Natural killer cell treated with Interleukin-12 subunit alpha and Interleukin-12 subunit beta and Interleukin-15 and Interleukin-18, amount 100 ng/mL, for 72 hours (primary cell): ENCODE results near the gene FDXR. TPM values are rescaled to one million over a fixed set of nuclear protein-coding genes. Genes with fewer than 3 reads are reported as not detected.
A peak's percentile ranks its signal among the peaks of the same experiment; 100 is the strongest.
"Not testable (repeated sequence)": the region's sequence is repeated elsewhere in the genome, so short reads cannot be mapped to it uniquely, and the experiment has no call there.

Experiments
- ATAC-seq, 2 donors: fragments of 150-1000 bp; cut with Tn5 transposase in 1 of 2; sonication (Bioruptor Pico), chemical (Tn5 transposase) in 1 of 2; 2 replicates each; pipeline ENCODE4 v1.10.0; 2021
- DNase-seq: peaks from one replicate; pipeline ENCODE4 v3.0.0; 2022; ENCODE audit warnings: low spot score
- H3K27ac Mint-ChIP-seq, 2 donors: 1 replicate in 1 of 2; 2 replicates in 1 of 2; pipeline ENCODE4 v1.8.0; 2022; ENCODE audit warnings: mixed read lengths in 2 of 2, mild to moderate bottlenecking in 1 of 2, moderate library complexity in 1 of 2
- H3K27me3 Mint-ChIP-seq, 2 donors: 1 replicate in 1 of 2; 2 replicates in 1 of 2; pipeline ENCODE4 v1.8.0; 2022; ENCODE audit warnings: mixed read lengths in 2 of 2
- H3K36me3 Mint-ChIP-seq: one replicate; pipeline ENCODE4 v1.8.0; 2022; ENCODE audit warnings: mixed read lengths
- H3K4me1 Mint-ChIP-seq, 2 donors: 1 replicate in 1 of 2; 2 replicates in 1 of 2; pipeline ENCODE4 v1.8.0; 2022; ENCODE audit warnings: low read depth in 2 of 2, mixed read lengths in 2 of 2, mild to moderate bottlenecking in 1 of 2
- H3K4me3 Mint-ChIP-seq: one replicate; pipeline ENCODE4 v1.8.0; 2022; ENCODE audit warnings: mixed read lengths
- H3K9me3 Mint-ChIP-seq: 2 replicates; pipeline ENCODE4 v1.8.0; 2022; ENCODE audit warnings: mixed read lengths
- total RNA-seq, 2 donors: library from RNA; stranded (reverse); gene quantifications; one replicate each; pipeline ENCODE4 v1.2.3, GENCODE V29; 2022

Gene FDXR
- total RNA-seq: 10 to 100 TPM in 1 of 2 donors, 1 to 10 TPM in 1; 9.8 to 16.7 TPM

- Mint-ChIP-seq H3K4me1 (peaks cover 25 to 27% of the 10 kb centered on the region in 2 donors), H3K27me3 (no peaks in the 10 kb centered on the region), H3K4me3 (peak within 1 kb of the TSS; percentile 99), H3K9me3 (no peaks in the 10 kb centered on the region), H3K27ac (peak within 1 kb of the TSS; percentile 86 to 97), H3K36me3 (no peaks in the 10 kb centered on the region)
- ATAC-seq (peak; percentile 1 to 10), DNase-seq (no peak)
Observed at GRCh38 chr17:74872313-74873036, at the start of gene FDXR. FDXR (minus strand) TSS chr17:74872994; CDS start chr17:74872944, 50 bp downstream.

DNA sequence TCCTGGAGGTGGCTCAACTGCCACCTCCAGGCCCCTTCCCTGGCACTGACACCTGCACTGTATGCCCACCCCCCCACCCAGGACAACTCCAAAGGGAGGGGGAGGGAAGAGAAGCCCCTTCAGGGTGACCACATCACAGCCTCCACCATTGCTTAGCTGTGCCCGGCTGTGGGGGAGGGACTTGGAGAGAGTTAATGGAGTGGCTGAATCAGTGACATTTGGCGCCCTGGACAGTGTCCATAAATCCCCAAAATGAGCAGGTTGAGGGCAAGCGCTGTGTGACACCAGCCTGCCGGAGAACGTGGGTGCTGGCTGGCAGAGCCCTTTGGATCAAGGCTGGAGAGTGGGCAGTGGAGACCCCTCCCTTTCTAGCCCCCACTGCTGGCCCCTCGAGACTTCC lies 49.4 kb upstream of the FDXR start:
- H3K27ac Mint-ChIP-seq: no peak overlapping the region
- H3K4me1 Mint-ChIP-seq: peaks cover 0 to 5% of the 10 kb centered on the region in 2 donors
- no peak overlapping the region for H3K4me3 Mint-ChIP-seq

GRCh38 chr17:74921769-74922168 lies 49.0 kb upstream of the FDXR start:
- H3K27ac Mint-ChIP-seq: no peak overlapping the region
- H3K27me3 Mint-ChIP-seq: peaks cover 16 to 31% of the 10 kb centered on the region in 2 donors
- no peaks in the 10 kb centered on the region for H3K9me3 Mint-ChIP-seq
- H3K36me3 Mint-ChIP-seq: no peaks in the 10 kb centered on the region
- ATAC-seq (no peak), DNase-seq (no peak)
- H3K4me1 Mint-ChIP-seq: peaks cover 0 to 5% of the 10 kb centered on the region in 2 donors
- no peak overlapping the region for H3K4me3 Mint-ChIP-seq

More for the DNA sequence above, 49.4 kb upstream of the FDXR start:
- Mint-ChIP-seq H3K36me3 (no peaks in the 10 kb centered on the region), H3K27me3 (peaks cover 16 to 28% of the 10 kb centered on the region in 2 donors), H3K9me3 (no peaks in the 10 kb centered on the region)
- ATAC-seq (no peak), DNase-seq (no peak)

DNA sequence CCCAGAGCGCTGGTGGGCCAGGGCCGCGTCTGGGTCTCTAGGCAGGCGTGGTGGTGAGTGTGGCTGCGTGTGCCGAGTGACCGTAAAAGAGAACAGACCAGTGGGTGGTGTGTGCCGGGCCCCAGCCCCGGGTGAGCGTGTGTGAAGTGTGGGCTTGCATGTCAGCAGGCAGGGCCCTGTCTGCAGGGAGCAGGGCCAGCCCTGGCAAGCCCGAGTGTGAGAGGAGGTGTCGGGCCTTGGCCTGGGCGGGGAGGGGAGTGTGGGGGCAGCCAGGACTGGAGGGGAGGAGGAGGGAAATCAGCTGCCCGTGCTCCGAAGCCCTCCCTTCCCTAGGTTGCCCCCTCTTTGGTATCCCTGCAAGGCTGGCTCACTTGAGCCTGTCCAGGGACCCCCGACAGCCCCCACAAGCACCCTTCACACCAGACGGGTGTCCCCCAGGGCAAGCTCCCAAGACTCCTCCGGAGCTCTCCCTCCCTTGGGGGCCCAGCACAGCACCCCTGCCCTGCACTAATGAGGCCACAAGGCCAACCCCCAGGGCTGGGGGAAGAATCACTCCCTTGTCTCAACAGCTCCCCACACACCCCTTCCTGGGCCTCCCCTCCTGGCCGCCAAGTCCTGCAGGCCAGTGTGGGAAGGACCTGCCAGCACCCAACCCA lies 48.4 kb upstream of the FDXR start:
- H3K4me1 Mint-ChIP-seq: peaks cover 0 to 5% of the 10 kb centered on the region in 2 donors
- H3K36me3 Mint-ChIP-seq: no peaks in the 10 kb centered on the region
- peaks cover 14 to 32% of the 10 kb centered on the region in 2 donors for H3K27me3 Mint-ChIP-seq
- no peak for ATAC-seq
- H3K4me3 Mint-ChIP-seq: no peak overlapping the region
- no peak for DNase-seq
- H3K27ac Mint-ChIP-seq: no peak overlapping the region
- H3K9me3 Mint-ChIP-seq: no peaks in the 10 kb centered on the region

- H3K27me3 Mint-ChIP-seq: peaks cover 15 to 31% of the 10 kb centered on the region in 2 donors
Observed at GRCh38 chr17:74920642-74921025, 47.8 kb upstream of the FDXR start.

GRCh38 chr17:74920306-74920620 lies 47.5 kb upstream of the FDXR start:
- no peak for ATAC-seq
- H3K27ac Mint-ChIP-seq: no peak overlapping the region

More at GRCh38 chr17:74920642-74921025, 47.8 kb upstream of the FDXR start:
- Mint-ChIP-seq H3K36me3 (no peaks in the 10 kb centered on the region), H3K27ac (no peak overlapping the region), H3K9me3 (no peaks in the 10 kb centered on the region), H3K4me3 (no peak overlapping the region), H3K4me1 (peaks cover 0 to 5% of the 10 kb centered on the region in 2 donors)
- ATAC-seq: no peak
- no peak for DNase-seq

DNA sequence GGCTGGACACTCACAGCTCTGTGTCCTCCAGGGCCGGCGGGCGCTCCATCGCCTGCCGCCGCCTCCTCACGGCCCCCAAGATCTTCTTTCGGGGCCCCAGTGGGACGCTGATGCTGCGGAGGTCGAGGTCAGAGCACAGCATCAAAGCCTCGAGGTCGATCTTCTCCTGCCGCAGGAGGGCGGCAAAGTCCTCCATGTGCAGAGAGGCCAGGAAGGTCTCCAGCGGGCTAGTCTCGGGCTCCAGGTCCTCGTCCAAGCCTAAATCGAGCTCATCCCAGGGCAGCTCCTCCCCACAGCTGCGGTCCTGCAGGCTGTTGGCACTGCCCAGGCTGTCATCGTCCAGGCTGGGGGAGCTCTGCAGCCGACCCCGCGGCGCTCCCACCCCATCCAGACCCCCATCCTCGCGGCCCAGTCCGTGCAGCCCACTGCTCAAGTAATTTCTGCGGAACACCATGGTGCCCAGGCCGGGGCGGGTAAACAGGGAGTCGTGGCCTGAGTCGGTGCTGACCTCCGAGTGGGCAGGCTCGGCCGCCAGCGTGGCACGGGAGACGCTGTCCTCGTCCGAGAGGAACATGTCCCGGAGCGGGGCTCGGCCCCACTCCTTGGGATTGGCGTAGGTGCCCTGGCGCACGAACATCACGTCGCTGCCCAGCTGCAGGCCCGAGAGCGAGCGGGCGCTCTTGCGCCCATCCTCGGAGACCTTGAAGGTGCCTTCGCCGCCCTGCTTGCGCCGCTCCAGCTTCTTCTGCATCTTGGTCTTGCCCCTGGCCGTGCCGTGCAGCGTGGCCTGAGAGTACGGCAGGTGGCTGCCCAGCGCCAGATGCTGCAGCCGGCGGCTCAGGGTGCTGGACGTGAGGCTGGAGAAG lies 46.9 kb upstream of the FDXR start:
- Mint-ChIP-seq H3K4me1 (peaks cover 0 to 5% of the 10 kb centered on the region in 2 donors), H3K27ac (no peak overlapping the region), H3K4me3 (no peak overlapping the region), H3K9me3 (no peaks in the 10 kb centered on the region), H3K36me3 (no peaks in the 10 kb centered on the region), H3K27me3 (peaks cover 7 to 24% of the 10 kb centered on the region in 2 donors)
- ATAC-seq: peak in 1 of 2 donors; percentile 29
- no peak for DNase-seq

More at GRCh38 chr17:74920306-74920620, 47.5 kb upstream of the FDXR start:
- Mint-ChIP-seq H3K9me3 (no peaks in the 10 kb centered on the region), H3K36me3 (no peaks in the 10 kb centered on the region), H3K4me3 (no peak overlapping the region), H3K4me1 (peaks cover 0 to 5% of the 10 kb centered on the region in 2 donors), H3K27me3 (peaks cover 12 to 27% of the 10 kb centered on the region in 2 donors)
- DNase-seq: no peak

- Mint-ChIP-seq H3K27ac (no peak overlapping the region), H3K9me3 (no peaks in the 10 kb centered on the region), H3K36me3 (no peaks in the 10 kb centered on the region), H3K4me1 (peaks cover 0 to 3% of the 10 kb centered on the region in 2 donors), H3K27me3 (peaks cover 7 to 21% of the 10 kb centered on the region in 2 donors), H3K4me3 (no peak overlapping the region)
- no peak for DNase-seq
- ATAC-seq: no peak
Observed at GRCh38 chr17:74918906-74919305, 46.1 kb upstream of the FDXR start.

DNA sequence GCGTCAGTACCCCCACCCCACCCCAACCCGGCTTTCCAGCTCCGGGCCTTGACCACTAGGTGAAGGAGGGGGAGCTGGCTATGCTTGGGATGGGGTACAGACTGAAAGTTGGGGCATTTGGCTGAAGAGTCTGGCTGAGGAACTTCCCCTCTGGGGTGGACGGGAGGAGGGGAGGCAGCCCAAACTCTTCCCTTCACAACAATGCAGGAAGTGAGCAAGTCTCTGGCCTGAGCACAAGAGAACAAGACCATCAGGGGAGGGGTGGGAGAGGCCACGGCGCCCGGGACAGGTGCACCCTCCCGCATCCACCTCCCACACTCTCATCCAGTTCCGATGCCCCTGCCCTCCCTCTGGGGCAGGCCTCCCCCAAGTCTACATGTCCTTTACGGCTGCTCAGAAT lies 44.6 kb upstream of the FDXR start:
- no peak overlapping the region for H3K4me3 Mint-ChIP-seq
- no peaks in the 10 kb centered on the region for H3K36me3 Mint-ChIP-seq
- no peaks in the 10 kb centered on the region for H3K9me3 Mint-ChIP-seq
- DNase-seq (no peak), ATAC-seq (no peak)
- H3K4me1 Mint-ChIP-seq: peaks cover 0 to under 1% of the 10 kb centered on the region in 2 donors
- H3K27me3 Mint-ChIP-seq: peaks cover 7 to 19% of the 10 kb centered on the region in 2 donors
- H3K27ac Mint-ChIP-seq: no peak overlapping the region

- no peak overlapping the region for H3K4me3 Mint-ChIP-seq
- DNase-seq (no peak), ATAC-seq (no peak)
- no peaks in the 10 kb centered on the region for H3K36me3 Mint-ChIP-seq
- H3K4me1 Mint-ChIP-seq: no peaks in the 10 kb centered on the region
- H3K9me3 Mint-ChIP-seq: no peaks in the 10 kb centered on the region
- no peak overlapping the region for H3K27ac Mint-ChIP-seq
- peaks cover 7 to 17% of the 10 kb centered on the region in 2 donors for H3K27me3 Mint-ChIP-seq
Observed at GRCh38 chr17:74916851-74917199, 44.0 kb upstream of the FDXR start.

- Mint-ChIP-seq H3K36me3 (no peaks in the 10 kb centered on the region), H3K4me1 (no peaks in the 10 kb centered on the region), H3K4me3 (no peak overlapping the region), H3K9me3 (no peaks in the 10 kb centered on the region), H3K27ac (no peak overlapping the region), H3K27me3 (peaks cover 7 to 17% of the 10 kb centered on the region in 2 donors)
- DNase-seq: no peak
- ATAC-seq: no peak
Observed at GRCh38 chr17:74916136-74916850, 43.5 kb upstream of the FDXR start.

GRCh38 chr17:74911423-74911822 lies 38.6 kb upstream of the FDXR start:
- H3K27me3 Mint-ChIP-seq, H3K4me3 Mint-ChIP-seq, DNase-seq, ATAC-seq, H3K4me1 Mint-ChIP-seq, H3K36me3 Mint-ChIP-seq, H3K27ac Mint-ChIP-seq, H3K9me3 Mint-ChIP-seq: not testable (repeated sequence)

DNA sequence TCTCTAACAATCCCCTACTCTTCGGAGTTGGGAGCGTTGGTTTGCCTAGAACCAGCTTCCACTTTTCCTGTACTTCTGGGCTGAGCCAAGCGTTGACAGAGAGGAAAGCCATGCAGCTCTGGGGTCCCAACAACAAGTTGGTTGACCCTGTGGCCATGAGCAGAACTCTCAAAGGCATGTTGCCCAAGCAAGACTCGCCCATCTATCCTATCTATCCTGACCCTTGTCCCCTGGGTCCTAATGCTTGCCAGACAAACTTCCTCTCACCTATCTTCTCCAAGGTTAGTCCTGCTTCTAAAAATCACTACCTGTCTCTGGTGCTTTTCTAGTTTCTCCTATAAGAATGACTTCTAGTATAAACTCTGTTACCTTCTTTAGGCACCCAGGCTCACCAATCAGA lies 36.3 kb upstream of the FDXR start:
- not testable (repeated sequence) for H3K9me3 Mint-ChIP-seq, H3K4me1 Mint-ChIP-seq, H3K27me3 Mint-ChIP-seq, H3K4me3 Mint-ChIP-seq, H3K27ac Mint-ChIP-seq, ATAC-seq, DNase-seq, H3K36me3 Mint-ChIP-seq
